HL-60 (cell line): ENCODE measurements around the gene HPDL.

ENCODE experiments used
- DNase-seq, 2 experiments: peaks; one replicate each; pipeline ENCODE4 v3.0.0-alpha.2; 2010 to 2020; ENCODE audit warnings: low read depth in 1 of 2, low spot score in 1 of 2
- H3K27ac ChIP-seq: fragments of 250-450 bp; sonication (Bioruptor Pico); replicated peaks from 2 replicates; pipeline ENCODE4 v1.5.1; 2020; ENCODE audit warnings: mild to moderate bottlenecking, moderate library complexity
- H3K27me3 ChIP-seq: fragments of 250-450 bp; sonication (Bioruptor Pico); 2 replicates; pipeline ENCODE4 v1.5.1; 2021; ENCODE audit warnings: mild to moderate bottlenecking, moderate library complexity; ENCODE audit not compliant: insufficient read depth, poor library complexity, severe bottlenecking
- H3K4me3 ChIP-seq: replicated peaks from 2 replicates; pipeline ENCODE4 v1.5.1; 2011; ENCODE audit warnings: mild to moderate bottlenecking, control low read depth, low read length; ENCODE audit not compliant: insufficient read depth
- CTCF ChIP-seq: IDR thresholded peaks from one replicate; pipeline ENCODE4 v1.5.1; 2011; ENCODE audit warnings: low read length, control low read depth, inconsistent platforms; ENCODE audit not compliant: insufficient read depth
- GABPA ChIP-seq: IDR thresholded peaks from 2 replicates; pipeline ENCODE4 v1.6.1; 2012; ENCODE audit warnings: low read depth
- POLR2AphosphoS5 ChIP-seq: IDR thresholded peaks from 2 replicates; pipeline ENCODE4 v1.6.1; 2012; ENCODE audit warnings: low read depth
- SPI1 ChIP-seq: IDR thresholded peaks from 2 replicates; pipeline ENCODE4 v1.6.1; 2012; ENCODE audit warnings: low read depth, mild to moderate bottlenecking, borderline replicate concordance
- TF ChIP-seq, protein P1 (sequence below): IDR thresholded peaks from 2 replicates; pipeline ENCODE4 v1.6.1; 2012; ENCODE audit warnings: low read depth; ENCODE audit not compliant: insufficient replicate concordance

Gene HPDL

GRCh38 chr1:45329445-45329844 is 2.8 kb downstream of the HPDL start:
- DNase-seq = no peak
- H3K4me3 ChIP-seq = no peak overlapping the region

DNA sequence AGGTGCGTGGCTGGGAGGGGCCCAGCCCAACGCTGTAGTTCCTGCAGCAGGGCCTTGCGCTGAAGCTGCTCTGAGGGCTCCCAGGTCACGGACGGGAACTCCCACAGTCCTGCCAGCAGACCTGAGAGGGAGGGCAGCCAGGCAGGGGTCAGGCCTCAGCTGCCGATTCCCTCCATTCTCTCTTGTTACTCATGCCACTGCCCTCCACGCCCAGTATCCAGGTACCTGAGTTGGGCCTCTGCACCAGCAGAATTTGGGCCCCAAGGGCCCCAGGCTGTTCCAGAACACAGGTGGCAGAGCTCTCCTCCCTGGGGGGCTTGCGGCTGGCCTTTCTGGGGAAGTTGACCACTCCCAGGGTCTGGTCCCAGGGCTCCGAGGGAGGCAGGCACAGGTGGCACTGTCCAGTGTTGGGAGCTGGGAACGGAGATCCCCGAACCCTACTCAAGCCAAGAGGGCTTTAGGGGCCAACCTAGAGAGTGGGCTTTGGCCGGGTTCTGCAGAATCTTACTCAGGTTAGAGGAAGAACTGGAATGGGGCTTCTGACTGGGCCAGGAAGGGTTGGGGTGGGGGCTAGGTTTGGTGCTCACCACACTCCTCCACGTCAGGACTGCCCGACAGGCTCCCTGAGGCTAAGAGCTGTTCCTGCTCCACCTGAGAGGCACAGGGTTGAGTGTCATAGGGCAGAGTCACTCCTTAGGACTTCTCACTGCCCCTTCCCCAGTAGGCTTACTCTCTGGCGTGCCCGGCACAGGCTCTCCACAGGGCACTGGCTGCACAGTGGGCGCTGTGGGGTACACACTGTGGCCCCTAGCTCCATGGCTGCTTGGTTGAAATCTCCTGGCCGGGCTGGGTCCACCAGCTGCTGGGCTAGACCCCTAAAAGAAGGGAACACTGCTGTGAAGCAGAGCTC is 5.0 kb downstream of the HPDL start:
- Histone ChIP-seq H3K27me3 (no peaks in the 10 kb centered on the region), H3K27ac (no peak overlapping the region), H3K4me3 (no peak overlapping the region)
- no peak for TF ChIP-seq SPI1
- TF ChIP-seq, protein P1, sequence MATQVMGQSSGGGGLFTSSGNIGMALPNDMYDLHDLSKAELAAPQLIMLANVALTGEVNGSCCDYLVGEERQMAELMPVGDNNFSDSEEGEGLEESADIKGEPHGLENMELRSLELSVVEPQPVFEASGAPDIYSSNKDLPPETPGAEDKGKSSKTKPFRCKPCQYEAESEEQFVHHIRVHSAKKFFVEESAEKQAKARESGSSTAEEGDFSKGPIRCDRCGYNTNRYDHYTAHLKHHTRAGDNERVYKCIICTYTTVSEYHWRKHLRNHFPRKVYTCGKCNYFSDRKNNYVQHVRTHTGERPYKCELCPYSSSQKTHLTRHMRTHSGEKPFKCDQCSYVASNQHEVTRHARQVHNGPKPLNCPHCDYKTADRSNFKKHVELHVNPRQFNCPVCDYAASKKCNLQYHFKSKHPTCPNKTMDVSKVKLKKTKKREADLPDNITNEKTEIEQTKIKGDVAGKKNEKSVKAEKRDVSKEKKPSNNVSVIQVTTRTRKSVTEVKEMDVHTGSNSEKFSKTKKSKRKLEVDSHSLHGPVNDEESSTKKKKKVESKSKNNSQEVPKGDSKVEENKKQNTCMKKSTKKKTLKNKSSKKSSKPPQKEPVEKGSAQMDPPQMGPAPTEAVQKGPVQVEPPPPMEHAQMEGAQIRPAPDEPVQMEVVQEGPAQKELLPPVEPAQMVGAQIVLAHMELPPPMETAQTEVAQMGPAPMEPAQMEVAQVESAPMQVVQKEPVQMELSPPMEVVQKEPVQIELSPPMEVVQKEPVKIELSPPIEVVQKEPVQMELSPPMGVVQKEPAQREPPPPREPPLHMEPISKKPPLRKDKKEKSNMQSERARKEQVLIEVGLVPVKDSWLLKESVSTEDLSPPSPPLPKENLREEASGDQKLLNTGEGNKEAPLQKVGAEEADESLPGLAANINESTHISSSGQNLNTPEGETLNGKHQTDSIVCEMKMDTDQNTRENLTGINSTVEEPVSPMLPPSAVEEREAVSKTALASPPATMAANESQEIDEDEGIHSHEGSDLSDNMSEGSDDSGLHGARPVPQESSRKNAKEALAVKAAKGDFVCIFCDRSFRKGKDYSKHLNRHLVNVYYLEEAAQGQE = no peak
- TF ChIP-seq POLR2AphosphoS5 = no peak
- no peak for TF ChIP-seq GABPA
- no peak for TF ChIP-seq CTCF
- DNase-seq = no peak

More at GRCh38 chr1:45329445-45329844, 2.8 kb downstream of the HPDL start:
- Histone ChIP-seq H3K27me3 (no peaks in the 10 kb centered on the region), H3K27ac (no peak overlapping the region)
- TF ChIP-seq CTCF (no peak), POLR2AphosphoS5 (no peak), GABPA (no peak), SPI1 (no peak)
- TF ChIP-seq, protein P1 = no peak

GRCh38 chr1:45332346-45332720 is 5.6 kb downstream of the HPDL start:
- no peak overlapping the region for H3K4me3 ChIP-seq
- H3K27me3 ChIP-seq = no peaks in the 10 kb centered on the region
- TF ChIP-seq, protein P1 = no peak
- TF ChIP-seq CTCF (no peak), POLR2AphosphoS5 (no peak), SPI1 (no peak), GABPA (no peak)
- no peak overlapping the region for H3K27ac ChIP-seq
- no peak for DNase-seq
